H9 (cell line): ENCODE data around the gene SERPINA10. TPM values are rescaled to one million over a fixed set of nuclear protein-coding genes. Genes with fewer than 3 reads are reported as not detected.

Experiments used
- DNase-seq: peaks from one replicate; pipeline ENCODE4 v3.0.0-alpha.2; 2017
- H2AFZ ChIP-seq: one replicate; pipeline ENCODE4 v1.6.1; 2013; ENCODE audit warnings: mild to moderate bottlenecking, low read length, control low read depth, moderate library complexity
- H2AK5ac ChIP-seq: 2 replicates; pipeline ENCODE4 v1.6.1; 2013; ENCODE audit warnings: low read length, control low read depth, mixed read lengths; ENCODE audit not compliant: insufficient read length
- H2BK120ac ChIP-seq: one replicate; pipeline ENCODE4 v1.6.1; 2013; ENCODE audit warnings: low read depth, mild to moderate bottlenecking, low read length, control low read depth, inconsistent platforms; ENCODE audit not compliant: poor library complexity, severe bottlenecking
- H2BK12ac ChIP-seq: 2 replicates; pipeline ENCODE4 v1.6.1; 2013; ENCODE audit warnings: low read length, control low read depth, mixed read lengths, low read depth; ENCODE audit not compliant: insufficient read length
- H2BK15ac ChIP-seq: 2 replicates; pipeline ENCODE4 v1.6.1; 2013; ENCODE audit warnings: low read depth, low read length, control low read depth
- H2BK20ac ChIP-seq: one replicate; pipeline ENCODE4 v1.6.1; 2013; ENCODE audit warnings: low read depth, mild to moderate bottlenecking, low read length, control low read depth, inconsistent platforms; ENCODE audit not compliant: poor library complexity, severe bottlenecking
- H2BK5ac ChIP-seq: 2 replicates; pipeline ENCODE4 v1.6.1; 2013; ENCODE audit warnings: low read length, control low read depth, mixed read lengths; ENCODE audit not compliant: insufficient read length
- H3K14ac ChIP-seq: 2 replicates; pipeline ENCODE4 v1.6.1; 2013; ENCODE audit warnings: low read length, control low read depth; ENCODE audit not compliant: insufficient read depth
- H3K18ac ChIP-seq: 2 replicates; pipeline ENCODE4 v1.6.1; 2013; ENCODE audit warnings: low read depth, mild to moderate bottlenecking, mixed read lengths, low read length, control low read depth; ENCODE audit not compliant: insufficient read length
- H3K23ac ChIP-seq: 2 replicates; pipeline ENCODE4 v1.6.1; 2013; ENCODE audit warnings: low read length, control low read depth, mixed read lengths, low read depth; ENCODE audit not compliant: insufficient read length
- H3K23me2 ChIP-seq: 2 replicates; pipeline ENCODE4 v1.6.1; 2013; ENCODE audit warnings: low read depth, mild to moderate bottlenecking, mixed read lengths, low read length, control low read depth; ENCODE audit not compliant: insufficient read length, poor library complexity, severe bottlenecking
- H3K27ac ChIP-seq: 2 replicates; pipeline ENCODE4 v1.5.1; 2013; ENCODE audit warnings: low read length, control low read depth, mixed read lengths, low read depth; ENCODE audit not compliant: insufficient read length
- H3K27me3 ChIP-seq: 2 replicates; pipeline ENCODE4 v1.6.1; 2013; ENCODE audit warnings: low read length, control low read depth, inconsistent platforms; ENCODE audit not compliant: insufficient read depth
- H3K4ac ChIP-seq: 2 replicates; pipeline ENCODE4 v1.6.1; 2013; ENCODE audit warnings: low read depth, mild to moderate bottlenecking, control low read depth, inconsistent platforms, low read length, moderate library complexity
- H3K4me1 ChIP-seq: 2 replicates; pipeline ENCODE4 v1.6.1; 2013; ENCODE audit warnings: low read length, control low read depth, inconsistent platforms; ENCODE audit not compliant: insufficient read depth
- H3K4me2 ChIP-seq: 2 replicates; pipeline ENCODE4 v1.6.1; 2013; ENCODE audit warnings: low read length, control low read depth, mixed read lengths; ENCODE audit not compliant: insufficient read length, insufficient read depth
- H3K56ac ChIP-seq: 2 replicates; pipeline ENCODE4 v1.6.1; 2013; ENCODE audit warnings: low read depth, mild to moderate bottlenecking, mixed read lengths, low read length, control low read depth; ENCODE audit not compliant: insufficient read length
- H3K79me1 ChIP-seq: 2 replicates; pipeline ENCODE4 v1.6.1; 2013; ENCODE audit warnings: low read depth, mild to moderate bottlenecking, moderate library complexity, low read length, control low read depth, inconsistent platforms; ENCODE audit not compliant: insufficient read depth, poor library complexity, severe bottlenecking
- H3K79me2 ChIP-seq: 2 replicates; pipeline ENCODE4 v1.6.1; 2013; ENCODE audit warnings: low read length, control low read depth, inconsistent platforms; ENCODE audit not compliant: insufficient read depth
- H3K9ac ChIP-seq: 2 replicates; pipeline ENCODE4 v1.6.1; 2013; ENCODE audit warnings: low read length, control low read depth, mixed read lengths; ENCODE audit not compliant: insufficient read length; ENCODE audit errors: extremely low read depth
- H3K9me3 ChIP-seq: one replicate; pipeline ENCODE4 v1.6.1; 2013; ENCODE audit warnings: low read depth, low read length, inconsistent platforms; ENCODE audit not compliant: control insufficient read depth
- H3T11ph ChIP-seq: one replicate; pipeline ENCODE4 v1.6.1; 2013; ENCODE audit warnings: mild to moderate bottlenecking, low read length, control low read depth, inconsistent platforms
- H4K20me1 ChIP-seq: one replicate; pipeline ENCODE4 v1.6.1; 2013; ENCODE audit not compliant: control insufficient read depth, insufficient read length, insufficient read depth
- H4K5ac ChIP-seq: 2 replicates; pipeline ENCODE4 v1.6.1; 2013; ENCODE audit warnings: low read depth, mild to moderate bottlenecking, mixed read lengths, low read length, control low read depth; ENCODE audit not compliant: insufficient read length
- H4K8ac ChIP-seq: replicated peaks from 2 replicates; pipeline ENCODE4 v1.6.1; 2013; ENCODE audit warnings: low read length, control low read depth, mixed read lengths, low read depth; ENCODE audit not compliant: insufficient read length
- H4K91ac ChIP-seq: 2 replicates; pipeline ENCODE4 v1.6.1; 2013; ENCODE audit warnings: low read depth, mild to moderate bottlenecking, moderate library complexity, mixed read lengths, low read length, control low read depth; ENCODE audit not compliant: insufficient read length
- H3K27ac Mint-ChIP-seq, 3 experiments: 2 replicates in 2 of 3; 3 replicates in 1 of 3; pipeline ENCODE4 v1.8.0; 2020 to 2021; ENCODE audit warnings: mixed read lengths in 3 of 3, mild to moderate bottlenecking in 1 of 3, moderate library complexity in 1 of 3
- H3K27me3 Mint-ChIP-seq: 2 replicates; pipeline ENCODE4 v1.8.0; 2021; ENCODE audit warnings: low read depth, mild to moderate bottlenecking, moderate library complexity, mixed read lengths
- H3K36me3 Mint-ChIP-seq, 3 experiments: 2 replicates in 2 of 3; 3 replicates in 1 of 3; pipeline ENCODE4 v1.8.0; 2020 to 2021; ENCODE audit warnings: low read depth in 3 of 3, mixed read lengths in 3 of 3; ENCODE audit not compliant: insufficient read depth in 1 of 3
- H3K4me1 Mint-ChIP-seq, 2 experiments: 2 replicates each; pipeline ENCODE4 v1.8.0; 2020; ENCODE audit warnings: mixed read lengths in 2 of 2
- H3K4me3 Mint-ChIP-seq, 2 experiments: 2 replicates in 1 of 2; 3 replicates in 1 of 2; pipeline ENCODE4 v1.8.0; 2020 to 2021; ENCODE audit warnings: mild to moderate bottlenecking in 2 of 2, mixed read lengths in 2 of 2, moderate library complexity in 1 of 2
- H3K9me3 Mint-ChIP-seq, 2 experiments: 2 replicates in 1 of 2; 3 replicates in 1 of 2; pipeline ENCODE4 v1.8.0; 2020; ENCODE audit warnings: mild to moderate bottlenecking in 2 of 2, mixed read lengths in 2 of 2, moderate library complexity in 1 of 2
- WGBS: extraction: QIAGEN DNeasy Blood & Tissue Kit; methylation state at CpG from one replicate; pipeline ENCODE4 v1.1.7; 2013; ENCODE audit warnings: missing lambda C conversion rate, low lambda C conversion rate, mixed read lengths; ENCODE audit not compliant: insufficient read length; ENCODE audit errors: extremely low coverage; 5-methylcytosine and 5-hydroxymethylcytosine counted together
- total RNA-seq: library from RNA; stranded (reverse); gene quantifications from 2 replicates; pipeline ENCODE4 v1.2.1, GENCODE V29; 2021
- TF ChIP-seq, protein P1 (sequence below): fragments of 200-600 bp; sonication (generic); conservative IDR thresholded peaks from 3 replicates; pipeline ENCODE4 v1.8.0; 2021; ENCODE audit warnings: antibody characterized with exemption, mild to moderate bottlenecking

The SERPINA10 gene
- total RNA-seq, 1 experiment from 2014 or later: not detected

DNA sequence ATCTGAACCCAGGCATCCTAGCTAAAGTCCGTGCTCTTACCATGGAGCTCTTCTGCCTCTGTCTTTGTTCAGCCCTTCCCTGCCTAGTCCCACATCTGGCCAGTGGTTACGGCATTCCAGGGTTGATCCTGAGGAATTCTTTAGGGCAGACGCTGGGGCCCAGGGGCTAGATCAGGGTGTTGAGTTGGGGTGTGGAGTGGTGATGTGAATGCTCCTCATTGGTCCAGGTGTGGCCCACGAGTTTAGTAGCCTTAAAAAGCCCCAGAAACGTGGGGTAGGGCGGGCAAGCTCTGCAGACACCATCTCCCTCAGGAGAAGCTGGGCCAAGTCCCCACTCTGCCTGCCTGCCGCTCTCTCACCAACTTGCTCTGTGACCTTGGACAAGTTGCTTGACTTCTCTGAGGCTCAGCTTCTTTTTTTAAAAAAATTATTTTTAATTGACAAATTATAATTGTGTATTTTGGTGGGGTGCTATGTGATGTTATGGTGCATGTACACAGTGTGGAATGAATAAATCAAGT lies 39.1 kb upstream of the SERPINA10 start:
- H3K56ac ChIP-seq: no peak overlapping the region
- no peak overlapping the region; the same call in 1 of the 2 replicates for H3K14ac ChIP-seq
- H2BK120ac ChIP-seq: no peak overlapping the region
- no peak overlapping the region for H2BK20ac ChIP-seq
- no peak overlapping the region for H3K9ac ChIP-seq
- no peak overlapping the region for H4K8ac ChIP-seq
- no peak overlapping the region for H2BK5ac ChIP-seq
- Mint-ChIP-seq H3K4me3 (no peak overlapping the region), H3K9me3 (no peaks in the 10 kb centered on the region), H3K4me1 (peaks cover 2 to 4% of the 10 kb centered on the region in 2 experiments; a peak in 3 of 4 replicates), H3K27me3 (no peaks in the 10 kb centered on the region), H3K36me3 (no peaks in the 10 kb centered on the region), H3K27ac (no peak overlapping the region)
- H4K20me1 ChIP-seq: no peaks in the 10 kb centered on the region
- H4K5ac ChIP-seq: no peak overlapping the region
- WGBS: no CpG with 5 or more reads among the region's 7 CpGs
- H3K27ac ChIP-seq: no peak overlapping the region
- no peak overlapping the region for H2AFZ ChIP-seq
- H3K23me2 ChIP-seq: no peaks in the 10 kb centered on the region
- no peak overlapping the region for H3T11ph ChIP-seq
- H3K27me3 ChIP-seq: no peaks in the 10 kb centered on the region
- no peak overlapping the region for H3K18ac ChIP-seq
- TF ChIP-seq, protein P1, sequence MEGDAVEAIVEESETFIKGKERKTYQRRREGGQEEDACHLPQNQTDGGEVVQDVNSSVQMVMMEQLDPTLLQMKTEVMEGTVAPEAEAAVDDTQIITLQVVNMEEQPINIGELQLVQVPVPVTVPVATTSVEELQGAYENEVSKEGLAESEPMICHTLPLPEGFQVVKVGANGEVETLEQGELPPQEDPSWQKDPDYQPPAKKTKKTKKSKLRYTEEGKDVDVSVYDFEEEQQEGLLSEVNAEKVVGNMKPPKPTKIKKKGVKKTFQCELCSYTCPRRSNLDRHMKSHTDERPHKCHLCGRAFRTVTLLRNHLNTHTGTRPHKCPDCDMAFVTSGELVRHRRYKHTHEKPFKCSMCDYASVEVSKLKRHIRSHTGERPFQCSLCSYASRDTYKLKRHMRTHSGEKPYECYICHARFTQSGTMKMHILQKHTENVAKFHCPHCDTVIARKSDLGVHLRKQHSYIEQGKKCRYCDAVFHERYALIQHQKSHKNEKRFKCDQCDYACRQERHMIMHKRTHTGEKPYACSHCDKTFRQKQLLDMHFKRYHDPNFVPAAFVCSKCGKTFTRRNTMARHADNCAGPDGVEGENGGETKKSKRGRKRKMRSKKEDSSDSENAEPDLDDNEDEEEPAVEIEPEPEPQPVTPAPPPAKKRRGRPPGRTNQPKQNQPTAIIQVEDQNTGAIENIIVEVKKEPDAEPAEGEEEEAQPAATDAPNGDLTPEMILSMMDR: no peak
- no peaks in the 10 kb centered on the region for H3K79me1 ChIP-seq
- H3K4me1 ChIP-seq: no peaks in the 10 kb centered on the region
- H4K91ac ChIP-seq: no peak overlapping the region
- no peaks in the 10 kb centered on the region for H3K79me2 ChIP-seq
- no peak overlapping the region for H3K23ac ChIP-seq
- DNase-seq: no peak
- H3K4me2 ChIP-seq: no peak overlapping the region
- no peak overlapping the region for H2BK15ac ChIP-seq
- no peaks in the 10 kb centered on the region for H3K9me3 ChIP-seq
- H2AK5ac ChIP-seq: no peak overlapping the region
- no peak overlapping the region for H3K4ac ChIP-seq
- H2BK12ac ChIP-seq: no peak overlapping the region
